ENCODE results near the gene NSG1.

GRCh38 chr4:4411906-4412305 is 25.0 kb downstream of the NSG1 start:
- TF ChIP-seq ZNF274 (IDR thresholded peaks at IDR 0.05; ENCODE audit: low read depth, low read length) (no peak), SUZ12 (IDR thresholded peaks at IDR 0.05; ENCODE audit: extremely low read depth, insufficient read depth, insufficient read length) (no peak)
